Measurements from ENCODE around the gene FAM228A.
"Not testable (repeated sequence)": the region's sequence is repeated elsewhere in the genome, so short reads cannot be mapped to it uniquely, and the experiment has no call there.

The FAM228A gene

DNA sequence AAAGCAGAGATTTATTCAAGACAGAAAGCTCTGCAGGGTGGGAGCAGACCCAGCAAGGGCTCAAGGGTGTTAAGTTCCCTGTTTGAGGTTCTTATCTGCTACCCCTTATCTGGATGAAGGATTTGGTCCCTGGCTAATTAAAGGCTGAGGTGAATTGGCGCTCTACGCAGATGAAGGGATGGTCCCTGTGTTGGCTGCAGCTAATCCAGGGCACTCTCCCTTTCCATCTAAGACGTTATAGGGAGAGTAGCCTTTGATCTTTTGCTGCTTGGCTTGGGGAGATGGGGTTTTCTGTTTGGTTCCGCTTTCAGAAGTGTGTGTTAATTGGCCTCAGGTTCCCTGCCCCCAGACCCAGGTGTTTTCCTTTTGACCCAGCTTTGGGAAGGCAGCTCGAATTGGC lies 17.0 kb downstream of the FAM228A start:
- DNase-seq = no peak

DNA sequence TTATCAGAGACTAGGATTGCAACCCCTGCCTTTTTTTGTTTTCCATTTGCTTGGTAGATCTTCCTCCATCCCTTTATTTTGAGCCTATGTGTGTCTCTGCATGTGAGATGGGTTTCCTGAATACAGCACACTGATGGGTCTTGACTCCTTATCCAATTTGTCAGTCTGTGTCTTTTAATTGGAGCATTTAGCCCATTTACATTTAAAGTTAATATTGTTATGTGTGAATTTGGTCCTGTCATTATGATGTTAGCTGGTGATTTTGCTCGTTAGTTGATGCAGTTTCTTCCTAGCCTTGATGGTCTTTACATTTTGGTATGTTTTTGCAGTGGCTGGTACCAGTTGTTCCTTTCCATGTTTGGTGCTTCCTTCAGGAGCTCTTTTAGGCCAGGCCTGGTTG lies 22.4 kb downstream of the FAM228A start:
- not testable (repeated sequence) for DNase-seq

DNA sequence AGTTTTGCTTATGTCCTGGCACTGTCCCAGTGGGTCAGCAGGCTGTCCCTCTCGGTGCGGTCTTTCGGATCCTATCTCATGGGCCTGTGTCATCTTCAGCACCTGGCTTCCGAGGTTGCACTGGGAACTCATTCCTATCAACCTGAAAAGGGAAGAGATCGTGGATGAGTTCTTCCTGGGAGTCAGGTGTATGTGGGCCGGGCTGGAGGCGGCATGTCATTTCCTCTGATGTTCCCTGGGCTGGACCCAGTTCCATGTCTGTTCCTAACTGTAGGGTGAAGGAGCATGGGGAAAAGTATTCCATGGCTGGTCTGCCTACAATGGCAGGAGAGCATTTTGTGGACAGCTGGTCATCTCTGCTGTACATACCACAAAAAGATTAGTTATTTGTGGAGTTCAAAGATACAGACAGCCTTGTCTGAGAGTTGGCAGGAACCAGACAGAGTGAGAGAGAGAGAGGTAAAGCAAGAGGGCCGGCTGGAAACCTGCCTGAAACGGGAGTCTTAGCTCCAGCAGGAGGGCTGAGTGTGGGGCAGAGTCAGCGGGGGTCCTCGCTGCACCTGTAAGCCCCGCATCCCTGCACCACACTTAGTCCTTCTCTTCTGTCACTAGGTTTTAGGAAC lies 25.2 kb downstream of the FAM228A start:
- no peak for DNase-seq

GRCh38 chr2:24200799-24201198 lies 25.9 kb downstream of the FAM228A start:
- no peak for DNase-seq

GRCh38 chr2:24203029-24203786 lies 28.4 kb downstream of the FAM228A start:
- no peak for DNase-seq

DNA sequence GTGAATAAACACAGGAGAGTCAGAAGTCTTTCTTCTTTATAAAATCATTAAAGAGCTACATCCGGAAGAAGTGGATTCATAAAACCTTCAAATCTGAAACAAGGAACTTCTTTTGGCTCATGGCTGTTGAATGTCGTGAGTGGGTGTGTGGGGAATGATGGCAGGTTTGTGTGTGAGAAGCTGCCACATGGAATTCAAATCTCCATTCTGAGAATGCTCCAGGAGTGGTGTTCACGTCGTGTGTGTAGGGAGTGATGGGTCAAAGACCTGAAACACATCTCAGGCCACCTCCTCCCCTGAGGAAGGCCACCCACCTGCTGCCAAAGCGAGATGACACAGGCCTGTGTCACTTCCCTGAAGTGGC lies 28.9 kb downstream of the FAM228A start:
- DNase-seq = no peak

- DNase-seq = no peak
Measured at GRCh38 chr2:24204505-24204904, 29.7 kb downstream of the FAM228A start.

DNA sequence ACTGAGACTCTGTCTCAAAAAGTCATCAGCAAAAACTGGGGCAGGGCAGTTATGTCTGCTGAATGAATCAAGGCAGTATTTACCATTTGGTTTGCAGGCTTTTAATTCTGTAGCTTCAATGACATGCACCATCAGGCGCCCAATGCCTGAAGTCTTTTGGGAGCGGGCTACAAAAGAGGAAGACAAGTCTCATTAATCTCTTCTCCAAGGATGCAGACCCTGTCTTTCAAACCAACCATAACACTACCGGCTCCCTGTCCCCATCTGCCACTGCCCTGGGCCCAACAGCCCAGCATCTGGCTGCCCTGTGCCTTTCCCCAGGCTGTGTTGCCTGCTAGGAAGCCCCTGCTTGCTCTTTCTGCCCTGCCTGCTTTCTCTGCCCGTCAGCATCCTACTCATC lies 30.3 kb downstream of the FAM228A start:
- no peak for DNase-seq

GRCh38 chr2:24206242-24206641 lies 31.4 kb downstream of the FAM228A start:
- no peak for DNase-seq

DNA sequence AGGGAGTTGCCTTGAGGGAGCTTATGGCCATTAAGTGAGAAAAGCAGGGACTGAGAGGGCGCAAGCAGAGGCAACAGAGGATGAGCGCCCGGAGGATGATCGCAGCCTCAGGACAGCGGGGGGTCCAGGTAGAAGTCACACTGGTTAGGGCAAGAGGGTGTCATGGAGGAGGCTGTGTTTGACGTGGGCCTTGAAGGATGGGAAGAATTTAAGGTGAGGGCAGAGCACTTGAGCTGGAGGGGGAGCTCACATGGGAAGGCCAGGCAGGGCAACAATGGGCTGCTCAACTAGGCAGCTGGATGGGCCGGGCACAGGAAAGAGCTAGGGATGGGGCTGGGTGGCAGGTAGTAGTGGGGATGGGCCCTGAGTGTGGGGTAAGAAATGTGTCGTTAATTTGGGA lies 31.9 kb downstream of the FAM228A start:
- no peak for DNase-seq

DNA sequence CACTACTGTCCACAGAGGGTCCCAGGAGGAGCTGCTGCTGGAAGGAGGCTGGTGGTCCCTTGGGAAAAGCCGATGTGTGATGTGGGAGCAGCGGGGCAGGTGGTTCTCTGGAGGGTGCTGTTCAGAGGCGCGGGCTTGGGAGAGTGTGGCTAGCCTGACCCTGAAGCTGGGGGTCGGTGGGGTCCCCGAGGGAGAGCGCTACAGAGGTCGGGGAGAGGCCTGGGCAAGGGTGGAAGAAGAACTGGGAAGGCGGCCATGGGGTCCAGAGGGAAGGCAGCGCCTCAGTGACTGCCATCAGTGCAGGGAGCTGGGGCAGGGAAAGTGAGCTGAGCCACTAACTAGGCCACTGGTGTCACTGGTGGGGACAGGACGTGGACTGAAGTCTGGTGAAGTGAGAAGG lies 32.5 kb downstream of the FAM228A start:
- DNase-seq = no peak

DNA sequence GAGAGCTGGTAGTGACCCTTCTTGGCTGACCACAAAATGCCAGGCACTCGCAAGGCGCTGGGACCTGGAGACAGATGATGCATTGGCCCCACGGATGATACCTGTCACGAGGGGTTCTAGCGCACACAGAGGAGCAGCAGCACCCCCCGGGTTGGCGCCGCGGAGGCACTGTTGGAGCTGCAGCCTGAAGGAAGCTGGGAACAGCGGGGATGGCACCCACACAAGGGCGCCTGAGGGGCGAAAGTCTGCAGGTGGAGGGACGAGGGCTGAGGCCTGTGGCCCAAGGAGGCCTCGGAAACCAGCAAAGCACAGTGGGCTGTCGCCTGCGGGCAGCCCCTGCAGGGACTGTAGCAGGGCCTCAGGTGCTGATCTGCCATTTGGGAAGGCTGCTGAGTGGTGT lies 33.6 kb downstream of the FAM228A start:
- no peak for DNase-seq

- no peak for DNase-seq
Measured at GRCh38 chr2:24209389-24210105, 34.7 kb downstream of the FAM228A start.

DNA sequence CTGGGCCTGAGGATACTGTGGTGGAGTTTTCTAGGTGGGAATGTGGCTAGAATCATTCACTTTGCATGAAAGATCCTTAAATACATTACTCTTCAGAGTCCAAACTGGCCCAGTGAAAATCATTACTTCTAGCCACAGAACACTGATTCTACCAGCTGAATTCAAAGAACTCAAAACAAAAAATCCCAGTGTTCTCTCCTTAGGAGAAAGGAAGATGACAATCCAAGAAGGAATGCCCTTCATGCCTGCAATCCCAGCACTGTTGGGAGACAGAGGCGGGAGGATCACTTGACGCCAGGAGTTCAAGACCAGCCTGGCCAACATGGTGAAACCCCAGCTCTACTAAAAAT lies 35.2 kb downstream of the FAM228A start:
- DNase-seq = no peak

GRCh38 chr2:24210723-24211122 lies 35.9 kb downstream of the FAM228A start:
- no peak for DNase-seq

DNA sequence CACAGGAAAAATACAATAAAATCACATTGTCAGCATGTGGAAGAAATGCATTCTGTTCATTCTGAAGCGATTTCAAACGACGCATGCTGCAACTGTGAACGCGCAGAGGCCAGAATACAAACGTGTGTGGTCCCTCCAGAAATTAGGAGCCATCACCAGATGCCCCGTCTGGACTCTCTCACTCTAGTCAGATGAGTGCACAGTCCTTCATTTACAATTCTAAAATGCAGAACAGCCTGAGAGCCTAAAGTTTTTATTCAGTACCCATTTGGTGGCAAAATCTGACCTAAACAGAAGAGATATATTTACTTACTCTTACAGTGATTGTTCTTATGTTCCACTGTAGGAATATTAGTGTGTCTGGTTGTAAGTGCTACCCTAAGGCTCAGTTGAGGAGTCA lies 36.6 kb downstream of the FAM228A start:
- DNase-seq = no peak

DNA sequence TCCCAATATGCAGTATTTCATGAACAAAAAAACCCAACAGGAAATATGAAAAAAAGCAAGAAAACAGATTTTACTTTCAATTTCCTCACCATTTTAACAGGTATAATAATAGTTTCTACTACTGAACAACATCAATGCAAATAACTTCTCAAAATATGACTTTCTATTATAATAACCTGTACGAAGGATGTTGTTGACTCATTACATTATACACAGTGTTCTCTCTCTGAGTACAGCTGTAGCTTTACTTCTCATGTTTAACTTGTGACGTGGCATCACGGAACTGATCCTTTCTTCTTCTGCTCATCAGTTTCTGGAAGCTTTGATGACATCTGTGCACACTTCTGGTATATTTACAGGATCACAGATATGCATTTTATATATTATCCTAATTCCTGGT lies 40.0 kb downstream of the FAM228A start:
- no peak for DNase-seq

GRCh38 chr2:24220554-24221291 lies 45.9 kb downstream of the FAM228A start:
- DNase-seq = no peak

GRCh38 chr2:24221343-24222050 lies 46.6 kb downstream of the FAM228A start:
- no peak for DNase-seq

GRCh38 chr2:24222946-24223345 lies 48.1 kb downstream of the FAM228A start:
- no peak for DNase-seq

DNA sequence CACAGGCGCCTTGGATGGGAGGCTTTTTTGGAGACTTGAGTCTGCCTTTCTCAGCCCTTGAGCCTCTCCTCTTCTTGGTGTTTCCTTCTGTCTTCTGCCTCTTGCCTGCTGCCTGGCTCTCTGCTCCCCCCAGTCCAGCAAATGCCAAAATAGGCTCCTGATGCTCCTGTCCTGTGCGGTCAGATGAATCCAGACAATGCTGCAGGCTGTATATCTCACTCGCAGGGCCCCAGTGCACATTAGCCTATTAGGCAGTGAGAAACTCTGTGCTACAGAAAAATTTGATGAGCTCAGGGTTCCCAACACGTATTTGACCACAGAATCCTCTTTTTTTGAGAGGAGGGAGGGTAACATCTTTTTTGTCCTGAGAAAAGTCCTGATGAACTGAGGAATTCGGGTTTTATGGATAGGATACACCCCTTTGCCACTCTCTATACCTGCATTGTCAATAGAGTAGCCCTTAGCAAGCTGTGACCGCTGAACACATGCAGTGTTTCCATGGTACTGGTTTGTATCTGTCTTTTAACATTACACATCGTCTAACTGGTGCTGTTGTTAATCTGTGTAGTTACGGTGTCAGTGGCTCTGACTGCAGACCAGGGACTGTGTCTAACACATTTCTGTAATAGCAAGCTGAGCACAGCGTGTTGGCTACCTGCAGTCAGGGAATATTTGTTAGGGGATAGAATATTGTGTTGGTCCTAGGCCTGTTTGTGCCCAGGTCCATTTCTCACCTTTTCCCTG lies 50.8 kb downstream of the FAM228A start:
- DNase-seq = no peak

GRCh38 chr2:24228470-24228869 lies 53.6 kb downstream of the FAM228A start:
- no peak for DNase-seq

Measured in activated CD8-positive, alpha-beta memory T cell treated with anti-CD3 and anti-CD28 coated beads for 24 hours (primary cell).